Subcutaneous adipose tissue (tissue), 4 donors: ENCODE results near the gene RAI1. TPM values are rescaled to one million over a fixed set of nuclear protein-coding genes. Genes with fewer than 3 reads are reported as not detected.

Experiments
- CTCF ChIP-seq: fragments of 450-650 bp; IDR thresholded peaks from one replicate; pipeline ENCODE4 v1.5.1; 2016; ENCODE audit warnings: low read depth, mild to moderate bottlenecking, control low read depth, antibody characterized with exemption, moderate library complexity
- total RNA-seq, 4 donors: library from RNA; depleted of rRNA; stranded (reverse); fragments of >200 nt; gene quantifications; one replicate each; pipeline ENCODE4 v1.1.0, GENCODE V29; 2016

RAI1 gene
- total RNA-seq, 4 donors from 2014 or later: 4.1 to 20.0 (median 7.5) TPM

- TF ChIP-seq CTCF: no peak
Measured at GRCh38 chr17:17817552-17817947, 136.3 kb downstream of the RAI1 start.

GRCh38 chr17:17818088-17818526 lies 136.8 kb downstream of the RAI1 start:
- no peak for TF ChIP-seq CTCF

GRCh38 chr17:17819111-17819510 lies 137.9 kb downstream of the RAI1 start:
- TF ChIP-seq CTCF: no peak

- TF ChIP-seq CTCF: no peak
Measured at GRCh38 chr17:17819561-17819995, 138.3 kb downstream of the RAI1 start.

GRCh38 chr17:17820046-17820445 lies 138.8 kb downstream of the RAI1 start:
- no peak for TF ChIP-seq CTCF

- TF ChIP-seq CTCF: no peak
Measured at GRCh38 chr17:17820463-17821158, 139.4 kb downstream of the RAI1 start.

GRCh38 chr17:17822189-17822588 lies 140.9 kb downstream of the RAI1 start:
- TF ChIP-seq CTCF: no peak
